ENCODE measurements around the gene DACT1. TPM values are rescaled to one million over a fixed set of nuclear protein-coding genes. Genes with fewer than 3 reads are reported as not detected.

DACT1 gene
- total and polyA plus RNA-seq, 5 donors = 4.8 to 10.3 (median 9.7) TPM

DNA sequence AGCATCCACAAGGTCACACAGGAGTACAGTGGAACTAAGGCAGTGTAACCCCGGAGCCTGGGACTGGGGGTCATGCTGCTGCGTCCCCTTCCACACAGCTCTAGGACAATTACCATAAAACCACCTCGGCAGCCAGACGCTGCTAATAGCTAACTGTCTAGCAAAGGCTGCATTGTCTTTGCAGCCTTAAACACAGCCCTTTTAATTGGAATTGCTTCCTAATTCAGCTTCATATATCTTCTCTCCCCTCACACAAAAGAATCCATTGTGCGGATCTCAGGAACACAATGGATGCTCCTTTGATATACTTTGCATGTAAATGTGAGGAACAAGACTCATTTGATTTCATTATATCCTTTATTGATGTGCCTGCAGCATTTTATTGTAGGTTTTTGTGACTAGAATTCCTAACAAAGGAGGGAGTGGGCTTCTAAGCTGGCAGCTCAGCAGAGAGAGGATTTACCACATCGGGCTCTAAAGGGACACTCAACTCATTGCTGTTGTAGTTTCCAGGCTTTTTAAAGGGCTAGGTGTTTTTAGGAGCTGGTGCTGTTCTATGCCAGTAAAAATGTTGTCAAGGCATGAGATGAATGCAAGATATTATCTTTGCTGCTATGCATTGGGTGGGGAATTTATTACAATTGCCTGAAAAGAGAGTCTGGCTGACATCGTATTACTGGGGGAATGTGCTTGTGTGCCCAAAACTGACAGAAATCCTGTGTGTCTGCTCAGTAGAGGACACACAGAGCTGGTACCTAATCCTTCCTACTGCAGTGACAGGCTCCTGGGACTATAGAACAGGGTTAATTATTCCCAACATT is 30.4 kb upstream of the DACT1 start:
- Histone ChIP-seq H3K4me3 (ENCODE audit: low read length) (no peak overlapping the region), H3K4me1 (ENCODE audit: control insufficient read depth, insufficient read depth, low read length) (no peaks in the 10 kb centered on the region), H3K27ac (ENCODE audit: low read length) (no peak overlapping the region), H3K9me3 (ENCODE audit: control insufficient read depth, low read length) (no peaks in the 10 kb centered on the region), H3K27me3 (ENCODE audit: control insufficient read depth, insufficient read depth) (no peaks in the 10 kb centered on the region)
- ATAC-seq (no peak), DNase-seq (no peak)
- intact Hi-C loops (cut with DNase I) = no loop called here
- WGBS = 69% methylated on average over 7 of the region's 7 CpGs

DNA sequence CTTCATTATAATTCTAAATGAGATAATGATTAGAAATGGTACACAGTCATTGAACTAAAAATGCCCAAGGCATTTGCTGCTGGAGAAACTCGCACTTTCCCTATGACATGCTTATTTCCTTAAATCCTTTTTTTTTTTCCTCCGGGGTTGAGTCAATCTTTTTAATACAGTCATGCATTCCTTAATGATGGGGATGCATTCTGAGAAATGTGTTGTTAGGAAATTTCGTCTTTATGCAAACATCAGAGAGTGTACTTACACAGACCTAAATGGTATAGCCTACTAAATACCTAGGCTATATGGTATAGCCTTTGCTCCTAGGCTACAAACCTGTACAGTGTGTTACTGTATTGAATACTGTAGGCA is 29.8 kb upstream of the DACT1 start:
- WGBS = 71% methylated on average over 3 of the region's 3 CpGs

DNA sequence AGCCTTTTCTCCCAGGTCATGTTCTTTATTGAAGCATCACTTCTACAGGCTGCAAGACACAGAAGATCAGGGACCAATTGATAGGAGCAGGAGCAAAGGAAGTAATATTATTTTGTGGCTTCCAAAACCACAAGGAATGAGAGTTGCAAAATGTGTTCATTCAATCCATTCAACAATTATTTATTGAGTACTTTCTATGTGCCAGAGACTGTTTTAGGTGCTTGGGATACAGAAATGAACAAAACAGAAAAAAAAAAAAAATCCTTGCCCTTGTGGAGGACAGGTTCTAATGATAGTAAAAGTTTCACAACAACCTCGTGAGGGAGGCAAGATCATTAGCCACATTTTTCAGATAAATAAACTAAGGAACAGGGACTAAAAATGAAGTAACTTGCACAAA is 20.1 kb upstream of the DACT1 start:
- intact Hi-C loops (cut with DNase I) = no loop called here
- Histone ChIP-seq H3K4me1 (ENCODE audit: control insufficient read depth, insufficient read depth, low read length) (no peaks in the 10 kb centered on the region), H3K27ac (ENCODE audit: low read length) (no peak overlapping the region), H3K27me3 (ENCODE audit: control insufficient read depth, insufficient read depth) (no peaks in the 10 kb centered on the region), H3K4me3 (ENCODE audit: low read length) (no peak overlapping the region), H3K9me3 (ENCODE audit: control insufficient read depth, low read length) (no peaks in the 10 kb centered on the region)
- 37% methylated on average over 1 of the region's 1 CpG for WGBS
- DNase-seq = no peak
- ATAC-seq = no peak

More for the DNA sequence above, 29.8 kb upstream of the DACT1 start:
- H3K27me3 ChIP-seq (ENCODE audit: control insufficient read depth, insufficient read depth) = no peaks in the 10 kb centered on the region
- no peak for DNase-seq
- intact Hi-C loops (cut with DNase I) = no loop called here
- no peaks in the 10 kb centered on the region for H3K9me3 ChIP-seq (ENCODE audit: control insufficient read depth, low read length)
- no peak overlapping the region for H3K27ac ChIP-seq (ENCODE audit: low read length)
- no peak overlapping the region for H3K4me3 ChIP-seq (ENCODE audit: low read length)
- ATAC-seq = no peak
- H3K4me1 ChIP-seq (ENCODE audit: control insufficient read depth, insufficient read depth, low read length) = no peaks in the 10 kb centered on the region

DNA sequence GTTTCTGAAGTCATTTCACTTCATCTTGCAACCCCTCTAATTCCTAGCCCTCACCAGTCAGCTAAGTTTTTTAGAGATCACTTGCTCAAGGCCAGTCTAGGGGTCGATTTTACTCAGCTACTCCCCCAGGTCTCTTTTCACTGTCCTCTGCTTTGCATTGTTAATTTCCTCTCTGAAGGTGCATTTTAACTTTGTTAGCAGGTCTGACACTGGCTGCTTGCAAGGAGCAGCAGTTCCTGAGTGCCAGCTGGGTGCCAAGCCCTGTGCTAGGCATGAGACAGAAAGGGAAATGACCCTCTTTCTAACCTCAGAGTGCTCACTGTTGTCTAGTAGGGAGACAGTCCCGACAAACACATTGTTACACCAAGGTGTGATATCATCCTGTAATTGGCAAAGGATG is 17.8 kb upstream of the DACT1 start:
- ATAC-seq (no peak), DNase-seq (no peak)
- H3K4me1 ChIP-seq (ENCODE audit: control insufficient read depth, insufficient read depth, low read length) = no peaks in the 10 kb centered on the region
- H3K27me3 ChIP-seq (ENCODE audit: control insufficient read depth, insufficient read depth) = no peaks in the 10 kb centered on the region
- no peak overlapping the region for H3K27ac ChIP-seq (ENCODE audit: low read length)
- no peak overlapping the region for H3K4me3 ChIP-seq (ENCODE audit: low read length)
- H3K9me3 ChIP-seq (ENCODE audit: control insufficient read depth, low read length) = no peaks in the 10 kb centered on the region
- 40% methylated on average over 2 of the region's 2 CpGs for WGBS
- intact Hi-C loops (cut with DNase I) = no loop called here

DNA sequence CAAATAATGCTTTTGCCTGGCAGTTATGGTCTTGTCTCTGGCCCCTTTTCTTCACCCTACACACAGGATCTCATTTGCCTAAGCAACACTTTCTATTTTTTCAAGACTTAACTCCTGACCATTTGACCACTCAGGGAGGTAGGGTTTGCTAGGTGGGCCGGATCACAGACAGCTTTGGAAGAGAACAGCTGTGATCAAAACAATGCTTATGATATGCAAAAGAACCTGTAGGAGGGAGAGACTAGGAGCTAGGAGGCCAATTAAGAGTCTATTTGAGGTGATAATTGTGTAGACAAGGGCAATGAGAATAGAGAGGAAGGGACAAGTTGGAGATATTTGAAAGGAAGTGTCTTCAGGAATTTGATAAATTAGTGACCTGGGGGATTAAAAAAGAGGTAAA is 12.3 kb upstream of the DACT1 start:
- Histone ChIP-seq H3K27me3 (ENCODE audit: control insufficient read depth, insufficient read depth) (no peaks in the 10 kb centered on the region), H3K27ac (ENCODE audit: low read length) (no peak overlapping the region), H3K4me3 (ENCODE audit: low read length) (no peak overlapping the region), H3K4me1 (ENCODE audit: control insufficient read depth, insufficient read depth, low read length) (no peaks in the 10 kb centered on the region), H3K9me3 (ENCODE audit: control insufficient read depth, low read length) (no peaks in the 10 kb centered on the region)
- intact Hi-C loops (cut with DNase I) = no loop called here
- WGBS = 93% methylated on average over 1 of the region's 1 CpG
- DNase-seq (no peak), ATAC-seq (no peak)

DNA sequence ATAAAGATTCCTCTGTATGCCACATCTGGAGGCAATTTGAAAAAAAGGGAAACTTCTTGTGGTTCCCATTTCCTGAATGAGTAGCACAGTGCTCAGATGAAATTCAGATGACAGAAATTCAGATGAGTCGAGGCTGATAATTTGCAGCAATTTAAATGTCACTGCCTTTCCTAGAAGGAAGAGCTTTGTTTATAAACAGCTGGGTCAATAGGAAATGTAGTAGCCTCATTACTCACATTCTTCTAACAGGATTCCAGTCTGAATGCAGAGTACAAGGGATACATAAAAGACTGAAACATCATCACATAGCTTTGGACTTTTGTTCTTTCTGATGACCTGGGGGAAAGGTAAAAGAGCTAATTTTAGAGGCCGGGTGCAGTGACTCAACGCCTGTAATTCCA is 11.3 kb upstream of the DACT1 start:
- no peak for ATAC-seq
- intact Hi-C loops (cut with DNase I) = no loop called here
- Histone ChIP-seq H3K27ac (ENCODE audit: low read length) (no peak overlapping the region), H3K4me1 (ENCODE audit: control insufficient read depth, insufficient read depth, low read length) (no peaks in the 10 kb centered on the region), H3K27me3 (ENCODE audit: control insufficient read depth, insufficient read depth) (no peaks in the 10 kb centered on the region), H3K4me3 (ENCODE audit: low read length) (no peak overlapping the region), H3K9me3 (ENCODE audit: control insufficient read depth, low read length) (no peaks in the 10 kb centered on the region)
- WGBS = 58% methylated on average over 3 of the region's 3 CpGs
- no peak for DNase-seq

DNA sequence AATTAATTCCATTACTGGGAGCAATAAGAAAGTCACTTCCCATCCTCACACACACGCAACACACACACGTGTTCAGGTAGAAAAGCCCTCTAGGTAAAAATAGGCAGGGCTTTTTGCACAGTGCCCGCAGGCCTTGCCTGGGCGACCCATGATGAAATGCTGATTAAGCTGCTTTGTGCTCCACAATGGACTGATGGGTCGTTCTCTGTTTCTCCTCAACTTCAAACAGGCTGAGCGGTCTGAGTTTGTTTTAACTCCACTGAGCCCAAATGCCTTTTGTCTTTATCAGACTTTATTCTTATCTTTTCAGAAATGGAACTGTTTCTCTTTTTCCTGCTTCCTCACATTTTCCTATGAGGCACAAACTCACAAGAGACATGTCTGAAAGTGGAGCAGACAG is 9.4 kb upstream of the DACT1 start:
- peak in 1 of 2 donors; percentile 51 for ATAC-seq

DNA sequence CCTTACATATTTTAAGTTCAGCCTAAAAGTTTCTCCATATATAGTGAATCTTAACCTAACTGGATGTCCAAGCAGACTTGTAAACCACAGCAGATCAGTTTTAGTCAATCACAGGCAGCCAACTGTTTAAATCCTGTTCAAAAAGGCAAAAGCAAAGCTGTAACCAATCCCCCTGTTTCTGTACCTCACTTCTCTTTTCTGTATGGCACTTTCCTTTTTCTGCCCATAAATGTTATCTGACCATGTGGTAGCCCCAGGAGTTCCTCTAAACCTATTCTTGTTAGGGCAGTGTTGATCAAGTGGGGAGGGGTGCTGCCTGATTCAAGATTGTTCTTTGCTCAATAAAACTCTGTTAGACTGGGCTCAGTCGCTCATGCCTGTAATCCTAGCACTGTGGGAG is 8.5 kb upstream of the DACT1 start:
- no peak for ATAC-seq
- intact Hi-C loops (cut with DNase I) = no loop called here

More for the DNA sequence above, 9.4 kb upstream of the DACT1 start:
- Histone ChIP-seq H3K4me3 (ENCODE audit: low read length) (no peak overlapping the region), H3K27ac (ENCODE audit: low read length) (no peak overlapping the region), H3K27me3 (ENCODE audit: control insufficient read depth, insufficient read depth) (no peaks in the 10 kb centered on the region), H3K9me3 (ENCODE audit: control insufficient read depth, low read length) (no peaks in the 10 kb centered on the region), H3K4me1 (ENCODE audit: control insufficient read depth, insufficient read depth, low read length) (no peaks in the 10 kb centered on the region)
- intact Hi-C loops (cut with DNase I) = no loop called here
- 68% methylated on average over 6 of the region's 6 CpGs for WGBS
- DNase-seq = no peak

DNA sequence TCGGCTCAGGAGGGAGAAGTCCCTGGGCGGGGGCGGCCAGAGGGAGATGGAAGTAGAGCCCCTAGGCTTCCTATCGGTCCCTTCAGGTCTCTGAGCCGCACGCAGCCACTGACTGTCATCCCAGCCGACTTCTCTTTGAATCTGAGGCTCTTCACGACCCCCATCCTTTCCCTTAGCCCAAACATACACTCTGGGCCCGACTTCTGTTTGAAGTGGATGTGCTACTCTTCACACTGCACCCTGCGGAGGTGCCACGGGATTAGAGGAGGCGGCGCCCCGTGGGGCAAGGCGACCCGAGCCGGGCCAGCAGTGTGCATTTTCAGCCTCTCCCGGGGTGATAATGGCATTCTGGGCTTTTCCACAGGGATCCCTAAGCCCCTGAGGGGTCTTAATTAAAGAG is 6.0 kb upstream of the DACT1 start:
- no peaks in the 10 kb centered on the region for H3K4me1 ChIP-seq (ENCODE audit: control insufficient read depth, insufficient read depth, low read length)
- no peaks in the 10 kb centered on the region for H3K9me3 ChIP-seq (ENCODE audit: control insufficient read depth, low read length)
- 49% methylated on average over 18 of the region's 18 CpGs for WGBS
- peak in 1 of 3 donors; percentile 30 for DNase-seq
- no peak overlapping the region for H3K4me3 ChIP-seq (ENCODE audit: low read length)
- intact Hi-C loops (cut with DNase I) = loop anchor here (10.0 kb wide), 3 partner anchors 127 to 393 kb away; no protein-coding TSS in a partner anchor
- no peak for ATAC-seq
- no peak overlapping the region for H3K27ac ChIP-seq (ENCODE audit: low read length)
- H3K27me3 ChIP-seq (ENCODE audit: control insufficient read depth, insufficient read depth) = no peaks in the 10 kb centered on the region

More for the DNA sequence above, 8.5 kb upstream of the DACT1 start:
- Histone ChIP-seq H3K27ac (ENCODE audit: low read length) (no peak overlapping the region), H3K4me1 (ENCODE audit: control insufficient read depth, insufficient read depth, low read length) (no peaks in the 10 kb centered on the region), H3K27me3 (ENCODE audit: control insufficient read depth, insufficient read depth) (no peaks in the 10 kb centered on the region), H3K9me3 (ENCODE audit: control insufficient read depth, low read length) (no peaks in the 10 kb centered on the region), H3K4me3 (ENCODE audit: low read length) (no peak overlapping the region)
- WGBS = 88% methylated on average over 1 of the region's 1 CpG
- DNase-seq = no peak

DNA sequence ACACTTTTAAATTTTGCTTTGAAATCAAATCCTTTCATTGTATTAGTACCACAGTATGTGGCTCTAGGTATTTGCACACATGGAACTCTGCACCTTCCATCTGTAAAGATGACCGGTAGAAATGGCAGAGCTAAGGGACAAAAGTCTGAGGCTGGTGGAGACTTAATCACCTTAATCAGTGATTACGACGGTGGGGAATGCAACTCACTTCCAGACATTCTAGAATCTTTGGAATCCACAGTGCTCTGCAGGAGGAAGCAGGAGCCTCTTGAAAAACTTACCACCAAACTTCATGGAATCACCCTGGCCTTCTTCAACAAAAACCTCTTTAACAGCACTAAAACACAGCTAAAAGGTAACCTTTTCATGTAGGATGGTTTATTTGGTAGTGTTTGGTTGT is 3.9 kb upstream of the DACT1 start:
- intact Hi-C loops (cut with DNase I) = loop anchor here (10.0 kb wide), 3 partner anchors 129 to 391 kb away; no protein-coding TSS in a partner anchor
- no peak overlapping the region for H3K27ac ChIP-seq (ENCODE audit: low read length)
- 52% methylated on average over 3 of the region's 3 CpGs for WGBS
- H3K4me1 ChIP-seq (ENCODE audit: control insufficient read depth, insufficient read depth, low read length) = no peaks in the 10 kb centered on the region
- ATAC-seq = no peak
- no peak overlapping the region for H3K4me3 ChIP-seq (ENCODE audit: low read length)
- no peak for DNase-seq
- H3K27me3 ChIP-seq (ENCODE audit: control insufficient read depth, insufficient read depth) = no peaks in the 10 kb centered on the region
- H3K9me3 ChIP-seq (ENCODE audit: control insufficient read depth, low read length) = no peaks in the 10 kb centered on the region

DNA sequence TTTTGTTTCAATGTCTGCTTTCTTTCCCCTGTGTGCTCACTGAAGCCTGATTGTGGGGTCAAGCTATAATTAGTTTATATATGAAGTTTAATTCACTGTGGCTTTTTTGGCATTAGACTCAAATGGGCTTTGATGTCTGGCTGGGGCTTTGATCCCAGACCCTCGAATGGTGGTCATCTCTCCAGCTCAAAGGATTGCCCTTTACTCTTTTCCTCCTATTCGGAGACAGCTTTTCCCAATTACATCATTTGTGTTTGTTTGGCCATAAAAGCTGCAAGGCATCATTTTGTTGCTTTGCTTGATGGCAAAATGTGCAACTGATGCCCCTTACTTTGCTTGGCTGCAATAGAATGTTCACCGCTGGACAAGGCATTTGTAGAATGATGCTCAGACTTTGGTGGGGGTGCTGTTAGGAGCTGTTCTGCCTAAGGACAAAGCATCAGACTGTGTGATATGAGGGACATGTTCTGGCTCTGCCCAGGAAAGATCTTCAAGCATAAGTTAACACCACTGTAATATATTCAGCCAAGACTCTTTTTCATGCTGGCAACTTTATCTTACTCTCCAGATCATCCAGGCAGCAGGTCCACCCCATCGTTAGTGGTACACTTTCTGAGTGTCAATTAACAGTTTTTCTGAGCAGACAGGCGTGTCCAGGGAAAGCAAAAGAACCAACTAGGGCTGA is 3.2 kb upstream of the DACT1 start:
- intact Hi-C loops (cut with DNase I) = loop anchor here (5.0 to 10.0 kb wide), 4 partner anchors 130 to 390 kb away; no protein-coding TSS in a partner anchor
- H3K27ac ChIP-seq (ENCODE audit: low read length) = no peak overlapping the region
- no peak overlapping the region for H3K4me3 ChIP-seq (ENCODE audit: low read length)
- no peaks in the 10 kb centered on the region for H3K9me3 ChIP-seq (ENCODE audit: control insufficient read depth, low read length)
- no peaks in the 10 kb centered on the region for H3K27me3 ChIP-seq (ENCODE audit: control insufficient read depth, insufficient read depth)
- no peak for ATAC-seq
- H3K4me1 ChIP-seq (ENCODE audit: control insufficient read depth, insufficient read depth, low read length) = no peaks in the 10 kb centered on the region
- no peak for DNase-seq
- 33% methylated on average over 5 of the region's 5 CpGs for WGBS
